SW480 (cell line): ENCODE data around the gene LCA5.
"Not testable (repeated sequence)": the region's sequence is repeated elsewhere in the genome, so short reads cannot be mapped to it uniquely, and the experiment has no call there.

Experiments
- DNase-seq: peaks from one replicate; pipeline ENCODE4 v3.0.0-alpha.2; 2016; ENCODE audit warnings: low spot score

LCA5 gene

DNA sequence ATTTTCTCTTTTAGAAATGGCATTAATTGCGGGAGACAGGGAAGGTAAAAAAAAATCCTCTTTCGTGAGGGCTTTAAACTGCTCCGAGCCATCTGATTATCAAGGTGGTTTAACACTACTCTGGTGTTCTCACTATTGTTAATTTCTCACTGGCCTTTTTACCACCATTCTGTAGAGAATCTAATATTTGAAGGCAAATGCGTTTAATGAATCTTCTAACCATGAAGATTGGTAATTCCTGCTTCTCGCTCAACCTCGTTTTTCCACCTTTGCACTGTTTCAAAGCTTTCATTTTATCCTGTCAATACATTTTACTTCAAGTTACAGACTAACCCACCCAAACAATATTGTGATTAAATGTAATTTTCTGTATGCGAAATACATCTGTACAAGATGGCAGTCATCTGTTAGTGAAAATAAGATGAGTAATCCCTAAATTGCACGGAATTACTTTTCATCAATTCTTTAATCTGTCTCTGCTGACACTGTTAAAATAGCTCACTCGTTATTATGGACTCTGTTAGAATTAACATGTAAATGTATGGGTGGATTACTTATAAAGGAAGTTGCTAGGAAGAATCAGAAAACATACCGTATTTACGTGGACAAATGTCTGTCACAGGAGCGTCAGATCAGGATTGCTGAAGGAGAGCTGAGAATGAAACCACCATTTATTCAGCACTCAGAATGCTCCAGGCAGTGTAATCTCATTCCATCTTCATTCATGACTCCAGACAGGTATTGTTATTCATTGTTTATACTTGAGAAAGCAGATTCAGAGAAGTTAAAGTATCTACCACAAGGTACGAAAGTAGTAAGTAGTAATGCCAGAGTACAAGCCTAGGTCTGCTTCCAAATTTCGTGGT lies 1.1 kb upstream of the LCA5 start:
- peak; percentile 23 for DNase-seq

DNA sequence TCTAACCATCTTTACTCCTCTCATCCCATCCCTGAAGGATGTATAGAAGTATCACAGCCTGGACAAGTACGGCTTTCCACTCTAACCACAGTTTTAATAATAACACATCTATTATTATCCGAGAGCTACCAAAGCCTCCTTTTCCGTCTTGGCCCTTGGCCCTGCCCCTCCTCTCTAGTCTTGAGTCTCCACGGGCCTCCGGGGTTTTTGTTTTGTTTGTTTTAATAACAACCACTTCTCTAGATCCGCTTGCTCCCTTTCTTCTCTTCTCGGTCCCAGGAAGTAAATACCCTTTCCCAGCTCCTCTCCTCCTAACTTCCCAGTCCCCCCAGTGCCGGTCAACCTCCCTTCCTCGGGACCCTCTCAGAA lies 661 bp downstream of the LCA5 start:
- peak; percentile 11 for DNase-seq

DNA sequence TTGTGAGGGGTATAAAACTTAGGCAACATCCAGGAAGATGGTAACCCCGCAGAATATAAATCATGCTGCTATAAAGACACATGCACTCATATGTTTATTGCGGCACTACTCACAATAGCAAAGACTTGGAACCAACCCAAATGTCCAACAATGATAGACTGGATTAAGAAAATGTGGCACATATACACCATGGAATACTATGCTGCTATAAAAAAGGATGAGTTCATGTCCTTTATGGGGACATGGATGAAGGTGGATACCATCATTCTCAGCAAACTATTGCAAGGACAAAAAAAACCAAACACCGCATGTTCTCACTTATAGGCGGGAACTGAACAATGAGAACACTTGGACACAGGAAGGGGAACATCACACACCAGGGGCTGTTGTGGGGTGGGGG lies 7.7 kb downstream of the LCA5 start:
- DNase-seq = not testable (repeated sequence)

DNA sequence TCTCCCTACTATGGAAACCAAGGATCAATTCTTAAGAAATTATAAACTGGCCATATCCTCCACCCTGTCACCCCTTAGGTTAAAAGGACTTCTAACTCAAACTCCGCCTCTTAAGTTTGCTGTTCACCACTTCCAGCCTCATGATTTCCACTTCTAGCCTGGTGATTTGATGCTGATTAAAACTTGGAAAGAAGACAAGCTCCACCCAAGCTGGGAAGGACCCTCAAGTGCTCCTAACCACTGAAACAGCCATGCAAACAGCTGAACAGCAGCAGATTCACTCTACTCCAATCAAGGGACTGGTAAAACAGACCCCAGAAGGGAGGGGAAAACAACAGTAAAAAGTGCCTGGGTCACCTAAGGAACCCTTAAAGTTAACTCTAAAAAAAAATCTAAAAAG lies 10.3 kb downstream of the LCA5 start:
- DNase-seq = no peak

DNA sequence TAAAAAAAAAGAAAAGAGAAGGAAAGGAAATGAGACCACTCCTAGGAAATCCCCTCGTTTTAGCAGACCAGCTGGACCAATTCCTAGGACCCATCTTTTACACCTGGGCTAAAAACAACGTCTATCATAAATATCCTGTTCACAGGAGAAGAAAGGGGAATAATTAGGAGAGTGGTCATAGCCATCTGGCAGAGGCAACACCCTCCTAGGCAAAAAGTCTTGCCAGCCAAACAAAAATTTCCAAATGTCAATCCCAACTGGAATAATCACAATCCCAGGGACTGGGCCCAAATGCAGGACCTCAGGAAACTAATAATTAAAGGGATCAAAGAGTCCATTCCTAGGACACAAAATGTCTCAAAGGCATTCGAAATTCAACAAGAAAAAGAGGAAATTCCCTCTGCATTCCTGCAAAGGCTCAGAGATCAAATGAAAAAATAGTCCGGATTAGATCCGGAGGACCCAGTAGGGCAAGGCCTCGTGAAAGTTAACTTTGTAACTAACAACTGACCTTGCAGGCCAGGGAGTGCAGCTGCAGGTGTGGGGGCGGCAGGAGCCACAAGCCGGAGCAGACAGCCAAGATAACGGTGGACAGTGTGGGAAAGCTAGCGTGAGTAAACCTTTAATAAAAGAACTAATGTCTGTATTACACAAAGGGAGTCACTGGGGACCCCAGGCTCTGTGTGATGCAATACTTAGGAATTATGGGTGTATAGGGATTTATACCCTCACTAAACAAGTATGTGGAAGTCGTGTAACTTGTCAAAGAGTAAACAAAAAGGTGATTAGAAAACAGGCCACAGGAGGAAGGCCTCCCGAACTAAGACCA lies 11.7 kb downstream of the LCA5 start:
- peak; percentile 66 for DNase-seq

DNA sequence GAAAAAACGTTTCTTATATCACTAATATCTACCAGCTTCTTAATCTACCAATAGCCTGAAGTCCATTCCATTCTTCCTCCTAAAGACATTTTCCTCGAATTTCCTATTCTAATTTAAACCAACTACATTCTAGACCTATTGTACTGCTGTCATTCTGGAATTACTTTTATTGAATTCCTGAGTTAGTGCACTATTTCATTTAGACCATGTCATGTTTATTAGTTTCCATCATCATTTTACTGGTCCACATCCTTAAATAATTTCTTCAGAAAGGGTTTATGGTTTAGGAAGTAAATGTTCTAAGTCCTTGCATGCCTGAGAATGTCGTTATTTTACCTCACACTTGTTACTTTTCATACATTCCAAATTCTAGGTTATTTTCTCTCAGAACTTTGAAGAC lies 13.2 kb downstream of the LCA5 start:
- no peak for DNase-seq

DNA sequence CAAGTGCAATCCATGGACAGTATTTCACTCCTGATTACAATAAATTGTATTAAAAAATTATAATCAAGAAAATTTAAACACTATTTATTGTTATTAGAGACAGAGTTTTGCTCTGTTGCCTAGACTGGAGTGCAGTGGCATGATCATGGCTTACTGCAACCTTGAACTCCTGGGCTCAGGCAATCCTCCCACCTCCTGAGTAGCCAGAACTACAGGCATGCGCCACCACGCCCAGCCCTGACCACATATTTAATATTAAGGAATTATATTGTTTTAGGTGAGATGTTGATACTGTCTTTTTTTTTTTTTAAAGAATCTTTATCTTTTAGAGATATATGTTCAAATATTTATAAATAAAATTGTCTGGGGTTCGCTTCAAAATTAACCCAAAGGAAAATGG lies 14.6 kb downstream of the LCA5 start:
- DNase-seq = no peak

DNA sequence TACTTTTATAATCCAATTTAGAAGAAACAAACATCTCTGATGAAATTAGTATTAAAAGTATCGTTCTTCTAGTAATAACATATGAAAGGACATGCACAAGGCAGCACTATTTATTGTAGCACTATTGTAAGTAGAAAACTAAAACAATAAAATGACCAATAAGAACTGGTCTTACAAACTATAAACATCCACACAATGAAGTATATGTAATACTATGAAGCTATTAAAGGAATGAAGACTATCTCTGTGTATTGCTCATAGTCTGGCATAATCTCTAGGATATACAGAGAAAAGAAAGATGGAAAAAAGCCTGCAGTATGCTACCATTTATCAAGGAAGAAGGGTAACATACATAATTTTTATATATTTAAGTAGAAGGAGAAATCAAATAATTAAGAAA lies 16.7 kb downstream of the LCA5 start:
- no peak for DNase-seq

DNA sequence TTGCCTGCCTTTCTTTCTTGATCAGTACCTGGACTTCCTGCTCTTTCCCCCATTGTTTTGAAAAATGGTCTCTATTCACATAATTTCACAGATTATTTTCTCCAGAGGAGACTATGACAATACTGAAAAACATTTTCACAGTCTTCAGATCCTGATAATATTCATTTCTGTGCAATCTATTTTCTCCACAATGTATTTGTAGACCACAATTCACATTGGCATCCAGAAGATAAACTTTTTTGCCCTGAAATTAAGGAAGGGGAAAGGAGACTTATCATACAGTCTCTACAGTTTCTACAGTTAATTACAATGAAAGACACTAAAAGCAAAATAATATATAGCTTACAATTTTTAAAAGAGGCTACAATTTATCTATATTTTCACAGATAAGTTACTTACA lies 18.4 kb downstream of the LCA5 start:
- no peak for DNase-seq

DNA sequence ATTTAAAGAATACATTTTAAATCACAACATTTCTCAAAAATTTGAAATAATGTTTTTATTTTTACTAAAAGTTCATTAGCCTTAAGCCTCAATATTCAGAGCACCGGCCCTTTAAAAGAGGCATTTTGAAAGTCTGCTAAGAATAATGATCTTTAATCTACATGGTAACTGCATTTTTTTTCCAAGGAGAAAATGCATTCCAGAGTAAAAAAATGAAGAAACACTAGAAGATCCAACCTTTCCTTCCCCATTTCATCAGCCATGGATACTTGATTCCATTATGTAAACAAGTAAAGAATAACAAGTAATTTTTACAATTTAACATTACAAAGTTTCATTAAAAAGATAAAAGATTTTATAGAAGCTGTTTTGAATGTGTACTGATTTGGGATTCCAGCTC lies 21.8 kb downstream of the LCA5 start:
- no peak for DNase-seq

DNA sequence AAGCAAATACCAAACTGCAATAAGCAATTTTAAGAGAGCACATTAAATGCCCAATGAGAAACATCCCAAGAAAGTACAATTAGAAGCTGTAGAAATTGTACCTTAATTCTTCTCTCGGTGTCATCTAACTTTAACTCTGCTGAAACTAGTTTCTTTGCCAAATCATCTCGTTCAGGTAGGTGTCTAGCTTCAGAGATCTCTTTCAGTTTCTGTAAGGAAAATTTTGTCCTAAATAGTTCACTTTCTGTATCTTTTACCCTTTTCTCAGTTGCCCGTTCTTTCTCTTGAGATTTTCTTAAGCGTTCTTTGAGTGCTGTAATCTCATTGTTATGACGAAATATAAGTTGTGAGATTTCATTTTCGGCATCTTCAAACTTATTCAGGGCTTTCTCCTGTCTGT lies 24.1 kb downstream of the LCA5 start:
- no peak for DNase-seq

DNA sequence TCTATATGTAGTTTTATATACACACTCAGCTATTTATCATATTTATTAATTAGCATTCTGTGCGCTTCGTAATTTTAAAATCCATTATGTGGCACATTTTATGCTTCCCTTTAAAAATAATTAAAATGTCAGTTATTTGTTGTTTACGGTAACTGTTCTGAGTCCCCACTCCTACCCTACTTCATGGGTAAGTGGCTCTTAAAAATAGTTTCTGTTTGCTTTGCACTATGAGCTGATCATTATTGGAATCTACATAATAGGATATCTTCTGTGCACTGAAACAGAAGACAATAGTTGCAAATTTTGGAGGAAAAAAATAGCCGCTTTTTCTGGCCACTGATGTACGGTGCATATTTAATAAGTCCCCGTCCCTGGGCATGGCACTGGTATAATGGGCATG lies 25.2 kb downstream of the LCA5 start:
- DNase-seq = no peak

DNA sequence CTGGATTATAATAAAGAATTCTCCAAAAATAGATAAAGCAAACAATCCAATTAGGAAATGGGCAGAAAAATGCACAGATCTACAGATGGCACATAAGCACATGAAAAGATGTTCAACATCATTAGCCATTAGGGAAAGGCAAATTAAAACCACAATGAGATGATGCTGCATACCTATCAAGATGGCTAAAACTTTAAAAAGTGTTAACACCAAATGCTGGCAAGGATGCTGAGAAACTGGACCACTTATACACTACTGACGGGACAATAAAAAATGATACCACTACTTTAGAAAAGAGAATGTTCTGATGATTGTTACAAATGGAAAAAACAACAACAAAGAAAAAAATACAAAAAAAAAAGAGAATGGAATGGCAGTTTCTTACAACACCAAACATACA lies 26.5 kb downstream of the LCA5 start:
- DNase-seq = no peak

DNA sequence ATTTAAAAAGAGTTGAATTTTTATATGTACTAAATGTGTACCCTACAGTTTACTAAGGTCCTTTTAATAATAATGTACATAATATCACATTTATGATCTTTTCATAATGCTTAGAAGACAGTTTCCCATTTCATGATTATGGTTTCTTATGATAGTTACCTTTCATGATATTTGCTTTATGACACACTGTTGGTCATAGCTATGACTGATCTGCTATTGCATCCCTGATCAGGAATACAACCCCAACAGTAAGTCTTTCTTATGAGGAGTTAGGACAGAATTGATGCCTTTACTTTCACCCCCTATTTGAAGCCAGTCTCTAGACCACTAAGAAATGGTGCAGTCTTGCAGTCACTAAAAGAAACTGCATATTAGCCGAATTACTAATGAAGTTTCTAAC lies 31.0 kb downstream of the LCA5 start:
- no peak for DNase-seq

DNA sequence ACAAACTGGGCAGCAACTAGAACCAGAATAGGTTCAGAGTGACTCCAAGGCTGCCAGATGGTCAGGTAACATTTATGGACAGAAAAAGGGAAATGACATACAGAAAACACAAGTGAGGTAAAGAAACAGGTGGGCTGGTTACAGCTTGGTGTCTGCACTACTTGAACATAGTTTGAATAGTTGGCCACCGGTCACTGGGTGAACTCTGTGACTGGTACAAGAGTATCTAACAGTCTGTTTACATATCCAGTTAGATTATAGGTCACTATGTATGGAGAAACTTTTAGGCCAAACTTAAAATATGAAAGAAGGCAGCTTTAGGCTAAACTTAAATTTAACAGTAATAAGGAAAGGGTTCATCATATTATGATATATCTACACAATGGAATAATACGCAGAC lies 32.9 kb downstream of the LCA5 start:
- no peak for DNase-seq

DNA sequence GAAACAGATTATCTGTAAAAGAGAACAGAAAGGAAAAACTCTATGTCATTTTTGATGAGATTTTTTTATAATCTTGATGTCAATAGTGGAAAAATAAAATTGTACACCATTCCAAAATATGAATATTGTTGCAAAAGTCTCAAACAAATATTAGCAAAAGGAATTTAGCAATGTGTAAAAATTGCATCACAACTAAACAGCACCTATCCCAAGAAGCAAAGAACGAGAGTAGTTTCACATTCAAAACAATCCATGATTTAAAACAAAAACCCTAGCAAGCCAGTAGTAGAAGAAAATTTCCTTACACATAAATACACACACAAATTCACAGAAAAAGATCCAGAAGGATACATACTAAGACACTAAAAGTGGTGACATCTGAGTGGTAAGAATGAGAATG lies 38.4 kb downstream of the LCA5 start:
- DNase-seq = no peak

DNA sequence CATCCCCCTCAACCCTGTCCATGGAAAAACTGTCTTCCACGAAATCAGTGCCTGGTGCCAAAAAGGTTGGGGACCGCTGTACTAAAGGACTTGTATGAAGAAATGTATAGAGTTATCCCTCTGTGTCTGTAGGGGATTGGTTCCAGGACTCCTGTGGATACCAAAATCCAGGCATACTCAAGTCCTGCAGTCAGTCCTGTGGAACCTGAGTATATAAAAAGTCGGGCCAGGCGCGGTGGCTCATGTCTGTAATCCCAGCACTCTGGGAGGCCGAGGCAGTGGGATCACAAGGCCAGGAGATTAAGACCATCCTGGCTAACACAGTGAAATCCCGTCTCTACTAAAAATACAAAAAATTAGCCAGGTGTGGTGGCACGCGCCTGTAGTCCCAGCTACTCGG lies 42.0 kb downstream of the LCA5 start:
- no peak for DNase-seq

DNA sequence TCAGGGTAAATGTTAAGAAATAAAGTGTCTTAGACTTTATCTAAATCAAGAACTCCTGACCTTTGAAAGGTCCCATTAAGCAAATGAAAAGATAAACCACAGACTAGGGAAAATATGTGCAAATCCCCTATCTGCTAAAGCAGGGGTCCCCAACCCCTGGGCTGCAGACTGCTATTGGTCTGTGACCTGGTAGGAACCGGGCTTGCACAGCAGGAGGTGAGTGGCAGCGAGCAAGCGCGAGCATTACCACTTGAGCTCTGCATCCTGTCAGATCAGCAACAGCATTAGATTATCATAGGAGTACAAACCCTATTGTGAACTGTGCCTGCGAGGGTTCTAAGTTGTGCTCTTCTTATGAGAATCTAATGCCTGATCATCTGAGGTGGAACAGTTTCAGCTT lies 42.4 kb downstream of the LCA5 start:
- DNase-seq = no peak

DNA sequence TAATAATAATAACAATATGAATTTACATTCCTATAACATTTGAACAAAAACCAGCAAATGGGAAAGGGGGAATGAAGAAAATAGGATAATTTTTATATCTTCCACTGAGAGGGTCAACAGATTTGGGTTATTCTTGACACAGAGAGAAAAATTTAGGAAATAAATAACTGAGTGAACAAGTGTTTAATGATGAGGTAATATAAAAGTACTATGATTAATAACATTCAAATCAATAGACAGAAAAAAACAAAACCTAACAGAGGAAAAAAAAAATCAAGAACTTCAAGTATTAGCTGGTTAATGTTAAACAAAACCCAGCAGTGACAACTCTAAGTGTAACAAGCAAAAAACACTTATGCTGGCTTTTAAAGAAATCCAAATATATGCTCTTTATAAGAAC lies 66.5 kb downstream of the LCA5 start:
- no peak for DNase-seq

DNA sequence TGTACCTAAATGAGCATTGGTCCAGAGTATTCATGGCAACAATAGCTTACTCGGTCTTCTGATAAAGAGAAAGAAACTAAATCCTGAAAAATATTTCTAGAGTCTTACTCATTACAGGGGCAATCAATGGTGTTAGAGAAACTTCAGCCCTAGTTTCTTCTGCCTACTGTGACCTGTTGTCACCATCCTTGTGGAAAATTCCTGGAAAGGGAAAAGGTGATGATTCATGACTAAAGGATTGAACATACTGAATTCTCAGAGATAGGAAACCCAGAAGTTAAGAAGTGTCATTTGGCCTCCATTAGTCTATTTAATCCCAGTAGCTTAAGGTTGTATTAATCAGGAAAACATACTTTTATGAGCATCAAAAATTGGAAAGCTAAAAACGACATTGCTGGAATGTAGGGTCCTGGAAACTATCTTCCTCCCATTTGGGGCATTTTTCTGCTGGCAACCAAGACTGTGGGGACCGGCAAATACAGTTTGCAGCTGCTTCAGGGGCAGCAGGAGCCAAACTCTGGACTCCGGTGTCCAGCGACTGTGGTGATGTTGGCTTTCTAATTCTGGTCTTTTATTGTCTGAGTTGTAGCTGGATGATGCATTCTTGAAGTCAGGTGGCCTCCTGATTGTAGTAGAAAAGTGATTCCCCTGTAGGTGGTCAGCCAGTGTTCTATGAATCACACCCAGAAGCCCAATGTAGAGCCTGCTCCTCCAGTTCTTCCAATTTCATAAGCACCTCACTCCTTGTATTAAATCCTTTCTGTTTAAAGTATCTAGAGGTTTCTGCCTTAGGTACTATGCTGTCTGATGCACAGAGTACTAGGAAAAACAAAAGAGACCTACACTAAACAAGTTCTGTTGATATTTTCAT lies 67.6 kb downstream of the LCA5 start:
- DNase-seq = no peak

DNA sequence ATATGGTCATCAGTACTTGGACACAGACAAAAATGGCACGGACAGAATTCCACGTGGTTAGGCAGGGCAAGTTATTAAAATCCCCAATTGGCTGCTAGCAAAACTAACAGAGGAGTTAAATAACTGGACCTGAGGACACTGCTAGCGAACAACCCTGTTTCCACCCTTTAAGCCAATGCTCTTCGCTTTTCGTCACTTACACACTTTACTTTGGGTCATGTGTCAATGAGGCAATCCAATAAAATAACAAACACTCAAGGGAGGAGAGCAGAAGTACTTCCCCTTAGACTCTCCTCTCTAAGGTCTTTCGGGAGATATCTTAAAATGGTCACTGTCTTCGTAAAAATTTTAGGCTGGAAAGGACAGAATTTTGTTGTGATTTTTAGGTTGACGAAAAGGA lies 68.6 kb downstream of the LCA5 start:
- no peak for DNase-seq

DNA sequence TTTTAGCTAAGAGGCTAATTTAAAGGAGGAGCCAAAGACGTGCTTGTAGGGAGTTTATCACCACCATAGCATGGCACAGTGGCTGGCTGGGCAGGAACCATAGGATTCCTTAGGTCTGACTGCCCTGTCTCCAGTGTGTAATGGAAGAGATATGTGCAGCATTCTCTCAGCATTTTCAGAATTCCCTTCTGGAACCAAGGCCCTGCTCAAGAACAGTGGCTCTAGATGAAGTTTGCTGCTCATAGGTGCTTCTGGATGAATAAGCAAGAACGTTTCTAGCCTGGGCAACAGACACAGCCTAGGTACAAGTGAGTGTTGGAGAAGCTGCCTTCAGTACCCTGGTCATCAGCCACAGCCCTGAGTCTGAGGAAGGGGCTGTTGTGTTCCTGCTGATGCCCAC lies 69.1 kb downstream of the LCA5 start:
- no peak for DNase-seq

DNA sequence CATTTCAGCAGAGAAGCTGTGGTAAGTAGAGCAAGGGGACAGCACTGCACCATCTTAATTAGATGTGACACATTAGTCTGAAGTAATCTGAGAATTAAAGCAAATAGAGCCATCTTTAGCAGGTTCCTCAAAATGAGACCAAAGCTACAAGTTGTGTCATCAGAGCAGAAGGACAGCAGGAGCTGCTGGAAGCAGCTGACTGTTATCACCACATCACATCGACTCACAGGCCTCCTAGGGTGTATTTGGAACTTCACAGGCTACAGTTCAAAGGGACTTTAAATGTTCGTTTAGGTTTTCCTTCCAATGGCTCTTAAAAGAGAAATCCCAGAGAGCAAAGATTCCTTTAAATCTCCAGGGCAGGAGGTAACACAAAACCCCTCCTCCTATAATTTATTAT lies 69.5 kb downstream of the LCA5 start:
- no peak for DNase-seq
